Vagina (tissue), 2 donors: ENCODE measurements around the gene PGC.

Experiments used
- CTCF ChIP-seq, 3 experiments: fragments of 450-650 bp in 2 of 3; fragments of 200-600 bp in 1 of 3; sonication (generic) in 1 of 3; IDR thresholded peaks; one replicate each; pipeline ENCODE4 v1.5.1; 2017 to 2019; ENCODE audit warnings: antibody characterized with exemption in 3 of 3, mild to moderate bottlenecking in 2 of 3, moderate library complexity in 2 of 3
- POLR2A ChIP-seq, 2 donors: fragments of 450-650 bp; IDR thresholded peaks; one replicate each; pipeline ENCODE4 v1.6.1; 2017; ENCODE audit warnings: antibody characterized with exemption in 2 of 2, mild to moderate bottlenecking in 2 of 2, moderate library complexity in 2 of 2
- POLR2AphosphoS5 ChIP-seq, 2 donors: sonication (generic); formaldehyde crosslinking; IDR thresholded peaks; one replicate each; pipeline ENCODE4 v1.9.0; 2017; ENCODE audit warnings: antibody characterized with exemption in 2 of 2, mild to moderate bottlenecking in 2 of 2, low read depth in 1 of 2; ENCODE audit not compliant: insufficient read depth in 1 of 2

GRCh38 chr6:41767112-41767833, 20.1 kb upstream of the PGC start:
- TF ChIP-seq CTCF (IDR thresholded peaks at IDR 0.05) (no peak), POLR2AphosphoS5 (IDR thresholded peaks at IDR 0.05; ENCODE audit: insufficient read depth in 1 of 2, low read depth in 1 of 2) (no peak), POLR2A (IDR thresholded peaks at IDR 0.05) (no peak)
